NCI-H2081 (cell line): ENCODE data around the gene IL6R.

ENCODE experiments used
- DNase-seq, 2 experiments: peaks; one replicate each; lab custom pipeline; 2025; lab: John Stamatoyannopoulos, UW

Gene IL6R

GRCh38 chr1:154453574-154454352 is 48.6 kb downstream of the IL6R start:
- no peak for DNase-seq

GRCh38 chr1:154454386-154455120 is 49.4 kb downstream of the IL6R start:
- DNase-seq = no peak

GRCh38 chr1:154456631-154457030 is 51.5 kb downstream of the IL6R start:
- no peak for DNase-seq

- no peak for DNase-seq
Observed at GRCh38 chr1:154459080-154459479, 53.9 kb downstream of the IL6R start.

- no peak for DNase-seq
Observed at GRCh38 chr1:154460695-154461260, 55.6 kb downstream of the IL6R start.

- DNase-seq = no peak
Observed at GRCh38 chr1:154463512-154463990, 58.4 kb downstream of the IL6R start.

- DNase-seq = no peak
Observed at GRCh38 chr1:154465621-154466195, 60.6 kb downstream of the IL6R start.

GRCh38 chr1:154466206-154466605 is 61.1 kb downstream of the IL6R start:
- DNase-seq = no peak

- DNase-seq = no peak
Observed at GRCh38 chr1:154466921-154467417, 61.8 kb downstream of the IL6R start.

- no peak for DNase-seq
Observed at GRCh38 chr1:154467434-154468102, 62.4 kb downstream of the IL6R start.

GRCh38 chr1:154468535-154469250 is 63.5 kb downstream of the IL6R start:
- no peak for DNase-seq

GRCh38 chr1:154469844-154470560 is 64.9 kb downstream of the IL6R start:
- DNase-seq = no peak

- no peak for DNase-seq
Observed at GRCh38 chr1:154471304-154471703, 66.2 kb downstream of the IL6R start.

- no peak for DNase-seq
Observed at GRCh38 chr1:154474802-154475201, 69.7 kb downstream of the IL6R start.

GRCh38 chr1:154476791-154477190 is 71.6 kb downstream of the IL6R start:
- DNase-seq = no peak

- no peak for DNase-seq
Observed at GRCh38 chr1:154478013-154478412, 72.9 kb downstream of the IL6R start.

- DNase-seq = no peak
Observed at GRCh38 chr1:154478639-154479038, 73.5 kb downstream of the IL6R start.

GRCh38 chr1:154479764-154480421 is 74.8 kb downstream of the IL6R start:
- DNase-seq = peak; percentile 87 to 88

GRCh38 chr1:154481053-154481452 is 75.9 kb downstream of the IL6R start:
- DNase-seq = peak; percentile 55 to 72
